SK-N-SH (cell line): ENCODE results near the gene NPM1. TPM values are rescaled to one million over a fixed set of nuclear protein-coding genes. Genes with fewer than 3 reads are reported as not detected.

Source experiments
- CTCF ChIA-PET: fragments of 300-600, 350-600 bp; formaldehyde crosslinking; extraction: SDS; loops from one replicate; lab custom pipeline; 2021; lab: Yijun Ruan, JAX
- POLR2A ChIA-PET: fragments of 350-600 bp; sonication (Branson Sonifier 250); formaldehyde crosslinking; extraction: SDS; loops from one replicate; lab custom pipeline; 2020; ENCODE audit warnings: antibody characterized with exemption, inconsistent platforms; lab: Yijun Ruan, JAX
- DNase-seq: peaks from one replicate; pipeline ENCODE4 v3.0.0; 2012
- H2AFZ ChIP-seq: fragments of 200-600 bp; sonication (generic); 2 replicates; pipeline ENCODE4 v1.8.1; 2016; ENCODE audit warnings: antibody characterized with exemption, mild to moderate bottlenecking, low read depth
- H3F3A ChIP-seq: fragments of 200-600 bp; sonication (generic); replicated peaks from 2 replicates; pipeline ENCODE3; 2016; ENCODE audit warnings: antibody characterized with exemption, mild to moderate bottlenecking; ENCODE audit not compliant: insufficient read depth
- H3K27ac ChIP-seq, 2 experiments: fragments of 200-500 bp in 1 of 2; fragments of 200-600 bp in 1 of 2; sonication (Bioruptor generic) in 1 of 2; sonication (generic), shearing (Covaris generic) in 1 of 2; 2 replicates each; pipeline versions ENCODE4 v1.5.1 to v1.6.1; 2014 to 2016; ENCODE audit warnings: low read depth in 2 of 2, inconsistent platforms in 1 of 2, low read length in 1 of 2, mild to moderate bottlenecking in 1 of 2, mixed read lengths in 1 of 2
- H3K27me3 ChIP-seq: fragments of 200-600 bp; sonication (generic), shearing (Covaris generic); 2 replicates; pipeline ENCODE4 v1.6.1; 2016; ENCODE audit warnings: mixed run types; ENCODE audit not compliant: insufficient read depth
- H3K36me3 ChIP-seq, 2 experiments: fragments of 200-500 bp in 1 of 2; fragments of 200-600 bp in 1 of 2; sonication (Bioruptor generic) in 1 of 2; sonication (generic) in 1 of 2; replicated peaks in 1 of 2; 2 replicates each; pipeline versions ENCODE3 to v1.5.1; 2014 to 2016; ENCODE audit warnings: low read length in 1 of 2, mild to moderate bottlenecking in 1 of 2; ENCODE audit not compliant: insufficient read depth in 2 of 2, control insufficient read depth in 1 of 2
- H3K4me1 ChIP-seq, 2 experiments: fragments of 200-500 bp in 1 of 2; fragments of 200-600 bp in 1 of 2; sonication (Bioruptor generic) in 1 of 2; sonication (generic), shearing (Covaris generic) in 1 of 2; 2 replicates each; pipeline versions ENCODE4 v1.5.1 to v1.6.1; 2014 to 2016; ENCODE audit warnings: low read depth in 1 of 2, low read length in 1 of 2, mixed run types in 1 of 2; ENCODE audit not compliant: insufficient read depth in 2 of 2, control insufficient read depth in 1 of 2
- H3K4me2 ChIP-seq: fragments of 200-600 bp; sonication (generic), shearing (Covaris generic); 2 replicates; pipeline ENCODE4 v1.6.1; 2017; ENCODE audit warnings: mixed run types
- H3K4me3 ChIP-seq, 2 experiments: fragments of 200-500 bp in 1 of 2; fragments of 200-600 bp in 1 of 2; sonication (Bioruptor generic) in 1 of 2; sonication (generic), shearing (Covaris generic) in 1 of 2; 2 replicates each; pipeline versions ENCODE4 v1.5.1 to v1.8.1; 2014 to 2016; ENCODE audit warnings: low read depth in 2 of 2, inconsistent platforms in 1 of 2, low read length in 1 of 2, mild to moderate bottlenecking in 1 of 2, mixed read lengths in 1 of 2, moderate library complexity in 1 of 2
- H3K79me2 ChIP-seq: fragments of 200-600 bp; sonication (generic); 2 replicates; pipeline ENCODE4 v1.8.1; 2017; ENCODE audit warnings: mild to moderate bottlenecking; ENCODE audit not compliant: insufficient read depth
- H3K9ac ChIP-seq: fragments of 200-600 bp; sonication (generic); 2 replicates; pipeline ENCODE4 v1.6.1; 2017; ENCODE audit warnings: mixed run types
- H3K9me2 ChIP-seq: fragments of 200-600 bp; sonication (generic); 2 replicates; pipeline ENCODE4 v1.6.1; 2017; ENCODE audit warnings: mixed run types
- H3K9me3 ChIP-seq: fragments of 200-600 bp; sonication (generic); 2 replicates; pipeline ENCODE4 v1.6.1; 2017; ENCODE audit warnings: mixed run types, mild to moderate bottlenecking, moderate library complexity
- H4K20me1 ChIP-seq: fragments of 200-600 bp; sonication (generic); 2 replicates; pipeline ENCODE4 v1.6.1; 2017; ENCODE audit warnings: mild to moderate bottlenecking, mixed run types; ENCODE audit not compliant: insufficient read depth
- CHD2 ChIP-seq: fragments of 150-350 bp; IDR thresholded peaks from 2 replicates; pipeline ENCODE4 v1.6.1; 2018; ENCODE audit warnings: low read length; ENCODE audit not compliant: partially characterized antibody
- FOSL2 ChIP-seq: IDR thresholded peaks from 2 replicates; pipeline ENCODE4 v1.4.0; 2012; ENCODE audit warnings: low read depth, mild to moderate bottlenecking, moderate library complexity, borderline replicate concordance
- GABPA ChIP-seq: IDR thresholded peaks from 2 replicates; pipeline ENCODE4 v1.4.0; 2012; ENCODE audit warnings: low read depth, mild to moderate bottlenecking
- IRF3 ChIP-seq: fragments of 150-350 bp; IDR thresholded peaks from 2 replicates; pipeline ENCODE4 v1.6.1; 2016; ENCODE audit warnings: mild to moderate bottlenecking, low read depth, low read length
- SMC3 ChIP-seq: IDR thresholded peaks from 2 replicates; pipeline ENCODE4 v1.6.1; 2012; ENCODE audit warnings: low read depth, low read length, improper control_type of control experiment
- USF2 ChIP-seq: fragments of 150-350 bp; IDR thresholded peaks from 2 replicates; pipeline ENCODE4 v1.6.1; 2017; ENCODE audit warnings: antibody characterized with exemption, low read length, low read depth, borderline replicate concordance
- ZBTB33 ChIP-seq: IDR thresholded peaks from 2 replicates; pipeline ENCODE4 v1.4.0; 2012; ENCODE audit warnings: low read depth, borderline replicate concordance
- WGBS: methylation state at CpG from one replicate; pipeline ENCODE4 v1.1.6; 2017; ENCODE audit warnings: low lambda C conversion rate; 5-methylcytosine and 5-hydroxymethylcytosine counted together
- polyA plus RNA-seq, 3 experiments: library from polyadenylated mRNA; depleted of rRNA; stranded (reverse); fragments of >200 nt; gene quantifications; 2 replicates each; pipeline ENCODE4 v1.2.3, GENCODE V29; 2012

NPM1 gene
- polyA plus RNA-seq, 1 of the 3 experiments (the other 2 are of a cell fraction) = 4,764 TPM

- Histone ChIP-seq H3K9me2 (no peaks in the 10 kb centered on the region), H3K4me2 (no peak overlapping the region), H3K4me1 (peaks cover 0 to 2% of the 10 kb centered on the region in 2 experiments; a peak in 1 of 4 replicates), H4K20me1 (no peaks in the 10 kb centered on the region), H3K79me2 (no peaks in the 10 kb centered on the region), H3F3A (no peaks in the 10 kb centered on the region), H2AFZ (no peak overlapping the region), H3K9me3 (no peaks in the 10 kb centered on the region), H3K36me3 (no peaks in the 10 kb centered on the region), H3K27ac (no peak overlapping the region), H3K9ac (no peak overlapping the region), H3K4me3 (no peak overlapping the region), H3K27me3 (no peaks in the 10 kb centered on the region)
- no peak for DNase-seq
- 93% methylated on average over 19 of the region's 19 CpGs for WGBS
- ChIA-PET POLR2A (no interaction called here), CTCF (interaction anchor here (0.8 to 2.3 kb wide), 7 partner anchors 12 to 601 kb away, joined by 4 to 14 read pairs (median 4); no protein-coding TSS in a partner anchor)
- TF ChIP-seq SMC3 (no peak), GABPA (no peak)
These were observed 42.6 kb upstream of the NPM1 start for GRCh38 chr5:171344936-171345608.

GRCh38 chr5:171351536-171352073 lies 36.0 kb upstream of the NPM1 start:
- Histone ChIP-seq H3K36me3 (no peaks in the 10 kb centered on the region), H3K9me2 (no peaks in the 10 kb centered on the region), H3K27me3 (no peaks in the 10 kb centered on the region), H3K79me2 (no peaks in the 10 kb centered on the region), H2AFZ (no peak overlapping the region)
- WGBS = 69% methylated on average over 7 of the region's 7 CpGs
- DNase-seq = no peak
- POLR2A ChIA-PET = no interaction called here
- no peak for TF ChIP-seq ZBTB33
- TF ChIP-seq IRF3 = no peak
- no peak for TF ChIP-seq USF2
- no peak for TF ChIP-seq CHD2
- no peak for TF ChIP-seq FOSL2
- TF ChIP-seq, all 33 proteins: peak for 0
- no peaks in the 10 kb centered on the region for H3F3A ChIP-seq
- no peaks in the 10 kb centered on the region for H3K9me3 ChIP-seq
- H3K9ac ChIP-seq = no peak overlapping the region
- no peak overlapping the region for H3K27ac ChIP-seq
- CTCF ChIA-PET = interaction anchor here (1.1 to 4.9 kb wide), 6 partner anchors 9 to 561 kb away, joined by 3 to 45 read pairs (median 4); partner anchors contain the start of gene TLX3
- no peak overlapping the region for H3K4me2 ChIP-seq
- no peaks in the 10 kb centered on the region for H4K20me1 ChIP-seq
- H3K4me1 ChIP-seq = no peaks in the 10 kb centered on the region
- H3K4me3 ChIP-seq = no peak overlapping the region
